Fibroblast of lung (primary cell): ENCODE data around the gene SP140.

Experiments
- EZH2 ChIP-seq: IDR thresholded peaks from 2 replicates; pipeline ENCODE4 v1.5.1; 2012; ENCODE audit warnings: low read length, control low read depth, mild to moderate bottlenecking; ENCODE audit errors: missing control alignments
- TF ChIP-seq, protein P1 (sequence below), 2 donors: IDR thresholded peaks in 1 of 2; conservative IDR thresholded peaks in 1 of 2; 1 replicate in 1 of 2; 2 replicates in 1 of 2; pipeline ENCODE4 v1.5.1; 2011 to 2012; ENCODE audit warnings: low read length in 2 of 2, control low read depth in 1 of 2, inconsistent platforms in 1 of 2, low read depth in 1 of 2, mild to moderate bottlenecking in 1 of 2

- TF ChIP-seq, protein P1, sequence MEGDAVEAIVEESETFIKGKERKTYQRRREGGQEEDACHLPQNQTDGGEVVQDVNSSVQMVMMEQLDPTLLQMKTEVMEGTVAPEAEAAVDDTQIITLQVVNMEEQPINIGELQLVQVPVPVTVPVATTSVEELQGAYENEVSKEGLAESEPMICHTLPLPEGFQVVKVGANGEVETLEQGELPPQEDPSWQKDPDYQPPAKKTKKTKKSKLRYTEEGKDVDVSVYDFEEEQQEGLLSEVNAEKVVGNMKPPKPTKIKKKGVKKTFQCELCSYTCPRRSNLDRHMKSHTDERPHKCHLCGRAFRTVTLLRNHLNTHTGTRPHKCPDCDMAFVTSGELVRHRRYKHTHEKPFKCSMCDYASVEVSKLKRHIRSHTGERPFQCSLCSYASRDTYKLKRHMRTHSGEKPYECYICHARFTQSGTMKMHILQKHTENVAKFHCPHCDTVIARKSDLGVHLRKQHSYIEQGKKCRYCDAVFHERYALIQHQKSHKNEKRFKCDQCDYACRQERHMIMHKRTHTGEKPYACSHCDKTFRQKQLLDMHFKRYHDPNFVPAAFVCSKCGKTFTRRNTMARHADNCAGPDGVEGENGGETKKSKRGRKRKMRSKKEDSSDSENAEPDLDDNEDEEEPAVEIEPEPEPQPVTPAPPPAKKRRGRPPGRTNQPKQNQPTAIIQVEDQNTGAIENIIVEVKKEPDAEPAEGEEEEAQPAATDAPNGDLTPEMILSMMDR (conservative IDR thresholded peaks at IDR 0.05 in 1 of 2, IDR thresholded peaks at IDR 0.05 in 1 of 2; ENCODE audit: low read depth in 1 of 2, low read length in 2 of 2) = no peak
- no peak for TF ChIP-seq EZH2
Observed at GRCh38 chr2:230205721-230206120, 19.8 kb upstream of the SP140 start.
